Activated CD4-positive, alpha-beta T cell treated with anti-CD3 and anti-CD28 coated beads, Interleukin-2, amount 50 U/mL, for 16 hours (primary cell): ENCODE results near the gene GADL1.
A peak's percentile ranks its signal among the peaks of the same experiment; 100 is the strongest.

Experiments
- DNase-seq: peaks from one replicate; pipeline ENCODE4 v3.0.0-alpha.2; 2020

Gene GADL1

DNA sequence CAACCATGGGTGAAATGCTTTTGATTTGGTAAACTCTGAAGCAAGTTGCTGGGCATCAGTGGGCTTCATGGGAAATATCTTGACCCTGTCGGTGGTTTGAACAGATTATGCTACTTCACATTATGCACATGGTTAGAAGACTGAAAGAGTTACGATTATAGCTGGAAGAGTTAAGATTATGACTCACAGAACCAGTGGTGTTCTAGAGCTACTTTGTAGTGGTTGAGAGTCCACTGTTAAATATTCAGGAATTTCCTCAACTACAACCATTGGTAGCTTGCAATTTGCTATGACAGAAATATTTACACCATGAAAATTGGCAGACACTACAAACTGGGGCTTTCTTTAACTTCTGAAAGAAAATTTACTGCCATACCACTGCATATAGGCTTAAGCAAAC lies 99.3 kb downstream of the GADL1 start:
- DNase-seq = no peak

GRCh38 chr3:30793740-30794139 lies 100.7 kb downstream of the GADL1 start:
- DNase-seq = no peak

- no peak for DNase-seq
Observed at GRCh38 chr3:30790150-30790549, 104.3 kb downstream of the GADL1 start.

- no peak for DNase-seq
Observed at GRCh38 chr3:30786365-30786764, 108.1 kb downstream of the GADL1 start.

DNA sequence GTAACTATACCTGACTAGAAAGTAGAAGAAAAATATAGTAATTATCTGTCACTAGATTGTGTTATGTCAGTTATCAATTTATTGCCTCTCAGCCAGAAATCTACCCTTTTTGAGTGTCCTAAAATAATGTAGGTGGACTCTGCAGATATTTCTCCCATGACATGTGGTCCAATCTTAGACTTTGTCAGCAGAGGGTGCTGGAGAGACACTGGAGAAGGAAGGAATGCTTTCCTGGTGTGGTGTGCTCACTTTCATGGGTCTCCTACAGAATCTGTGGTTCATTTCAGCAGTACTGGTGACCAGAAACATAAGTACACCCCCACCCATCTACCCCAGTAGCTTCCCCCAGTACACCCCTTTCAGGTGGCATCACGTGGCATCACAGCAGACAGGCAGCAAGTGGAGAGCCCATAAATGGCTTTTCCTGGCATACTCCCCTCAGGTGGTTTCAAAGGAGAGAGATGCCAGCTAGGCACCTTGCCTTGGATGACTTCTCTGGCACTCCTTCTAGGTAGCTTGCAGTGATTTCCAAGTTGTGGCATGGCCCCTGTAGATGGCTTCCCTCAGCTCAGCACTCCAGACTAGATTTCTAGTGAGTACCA lies 114.7 kb downstream of the GADL1 start:
- DNase-seq = peak; percentile 18

DNA sequence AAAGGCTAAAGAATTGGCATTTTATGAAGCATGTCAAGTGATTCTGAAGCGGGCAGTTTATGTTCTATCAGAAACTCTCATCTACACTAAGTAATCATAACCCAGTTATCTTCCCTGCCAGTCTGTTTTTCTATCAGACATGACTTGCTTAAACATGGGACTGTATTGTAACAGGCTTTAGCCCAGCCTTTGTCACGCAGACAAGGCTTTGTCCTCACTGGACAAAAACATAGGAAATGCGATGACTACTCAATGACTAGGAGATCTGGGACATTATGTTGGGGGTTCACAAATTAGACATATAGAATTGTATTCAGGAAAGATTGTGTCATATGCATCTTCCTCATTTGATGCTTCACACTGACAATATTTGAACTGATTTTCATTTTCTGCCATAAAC lies 115.5 kb downstream of the GADL1 start:
- no peak for DNase-seq

- no peak for DNase-seq
Observed at GRCh38 chr3:30777426-30778113, 116.9 kb downstream of the GADL1 start.

- no peak for DNase-seq
Observed at GRCh38 chr3:30776186-30776815, 118.2 kb downstream of the GADL1 start.

GRCh38 chr3:30775040-30775439 lies 119.4 kb downstream of the GADL1 start:
- no peak for DNase-seq

DNA sequence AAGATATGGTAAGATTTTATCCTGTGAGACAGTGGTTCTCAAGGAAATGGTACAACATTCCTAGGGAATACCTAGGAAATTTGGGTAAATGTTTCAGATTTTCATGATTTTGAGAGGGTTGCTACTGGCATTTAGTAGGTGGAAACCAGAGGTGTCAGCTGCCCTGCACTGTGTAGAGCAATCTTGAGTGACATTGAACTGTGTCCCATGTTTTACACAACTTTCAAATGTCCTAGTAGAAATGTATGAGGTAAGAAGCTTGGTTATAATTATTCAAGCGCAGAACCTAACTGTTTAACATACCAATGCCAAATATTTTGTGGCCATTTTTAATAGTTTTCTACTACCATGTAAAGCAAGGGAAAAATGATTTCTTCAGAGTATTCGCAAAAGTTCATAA lies 120.4 kb downstream of the GADL1 start:
- DNase-seq = no peak

- no peak for DNase-seq
Observed at GRCh38 chr3:30770387-30770786, 124.1 kb downstream of the GADL1 start.

DNA sequence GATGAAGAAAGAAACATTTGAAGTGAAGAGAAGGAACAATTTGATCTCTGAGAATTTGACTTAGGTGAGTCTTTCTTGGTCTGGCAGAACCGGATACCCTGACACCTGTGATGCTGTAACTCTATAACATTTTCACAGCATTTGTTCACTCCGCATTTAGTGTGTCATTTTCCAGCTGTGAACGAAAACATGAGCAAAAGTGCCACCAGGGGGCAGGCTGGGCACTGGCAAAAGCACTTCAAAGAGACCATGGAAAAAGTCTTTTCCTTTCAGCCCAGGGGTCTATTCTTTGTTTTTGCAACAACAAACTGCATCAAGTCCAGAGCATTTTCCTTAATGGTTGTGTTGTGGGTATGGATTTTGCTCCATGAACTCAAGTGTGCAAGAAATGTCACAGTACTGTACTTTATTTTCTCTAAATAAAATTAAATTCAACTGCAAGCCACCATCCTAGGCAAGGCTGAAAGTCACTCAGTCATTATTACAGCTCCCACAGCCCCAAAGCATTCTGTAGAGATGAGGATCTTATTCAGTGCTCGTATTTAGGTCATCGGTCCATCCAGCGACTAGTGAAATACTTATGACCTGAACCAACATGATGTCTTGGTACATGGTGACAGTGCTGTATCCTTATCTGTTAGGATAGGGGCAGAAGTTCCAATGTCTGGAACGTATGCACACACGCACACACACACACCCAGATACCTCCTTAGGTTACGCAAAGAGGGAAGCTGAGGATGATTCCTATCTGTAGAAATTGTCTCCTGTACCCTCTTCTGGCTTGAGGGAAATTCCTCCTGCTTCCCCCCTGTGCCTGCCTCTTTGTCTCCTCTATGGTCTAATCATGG lies 125.5 kb downstream of the GADL1 start:
- peak; percentile 60 for DNase-seq

DNA sequence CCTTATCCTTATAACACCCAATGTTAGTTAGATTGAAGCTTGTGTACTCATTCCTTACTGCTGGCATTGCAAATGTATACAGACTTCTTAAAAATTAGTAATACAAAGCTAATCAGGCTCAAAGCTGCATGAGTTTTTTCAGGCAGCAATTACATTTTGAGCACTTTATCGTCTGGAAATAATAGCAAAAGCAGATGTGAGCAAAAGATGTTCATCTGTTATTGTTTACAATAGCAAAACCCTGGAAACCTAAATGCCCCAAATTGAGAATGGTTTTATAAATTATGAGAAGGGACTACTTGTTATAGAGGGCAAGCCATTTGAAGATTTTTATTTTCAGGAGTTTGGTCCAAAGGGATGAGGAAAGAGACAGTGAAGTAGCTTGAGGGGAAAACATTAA lies 126.4 kb downstream of the GADL1 start:
- DNase-seq = no peak

GRCh38 chr3:30766522-30766921 lies 127.9 kb downstream of the GADL1 start:
- no peak for DNase-seq

DNA sequence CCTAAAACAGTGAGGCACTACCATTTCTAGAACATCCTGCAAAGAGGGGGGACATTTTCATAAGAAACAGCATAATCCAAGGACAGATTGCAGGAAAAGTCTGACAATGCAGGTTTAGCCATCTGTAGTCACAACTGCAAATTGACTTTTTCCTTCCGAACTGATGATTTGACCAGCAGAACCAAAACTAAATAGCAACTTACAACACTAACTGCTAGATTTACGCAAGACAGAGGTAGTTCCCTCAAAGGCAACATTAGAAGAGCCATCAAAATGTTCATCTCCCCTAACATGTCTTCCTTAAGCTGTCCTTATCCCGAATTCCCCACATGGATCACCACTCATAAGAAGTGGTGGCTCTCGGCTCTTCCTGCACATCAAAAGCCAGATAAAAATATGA lies 129.6 kb downstream of the GADL1 start:
- no peak for DNase-seq

GRCh38 chr3:30764281-30764680 lies 130.2 kb downstream of the GADL1 start:
- no peak for DNase-seq

DNA sequence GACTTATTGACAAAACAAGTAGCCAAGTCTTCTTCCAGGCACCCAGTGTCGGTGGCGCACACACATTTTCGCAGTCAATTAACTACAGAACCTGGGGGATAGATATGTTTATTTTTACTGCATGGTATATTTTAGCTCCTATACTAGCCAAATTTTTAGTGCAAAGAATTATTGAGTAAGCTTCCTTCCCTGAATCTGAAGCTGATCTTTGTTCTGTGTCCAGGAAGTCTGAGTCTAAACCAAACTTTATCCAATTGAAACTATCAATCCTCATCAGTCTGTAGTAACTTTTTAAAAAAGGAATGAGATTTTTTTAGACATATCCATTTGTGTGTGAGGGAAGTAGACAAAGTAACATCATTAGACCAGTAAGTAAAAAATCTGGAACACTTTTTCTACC lies 133.1 kb downstream of the GADL1 start:
- no peak for DNase-seq

GRCh38 chr3:30760737-30761136 lies 133.7 kb downstream of the GADL1 start:
- DNase-seq = no peak

DNA sequence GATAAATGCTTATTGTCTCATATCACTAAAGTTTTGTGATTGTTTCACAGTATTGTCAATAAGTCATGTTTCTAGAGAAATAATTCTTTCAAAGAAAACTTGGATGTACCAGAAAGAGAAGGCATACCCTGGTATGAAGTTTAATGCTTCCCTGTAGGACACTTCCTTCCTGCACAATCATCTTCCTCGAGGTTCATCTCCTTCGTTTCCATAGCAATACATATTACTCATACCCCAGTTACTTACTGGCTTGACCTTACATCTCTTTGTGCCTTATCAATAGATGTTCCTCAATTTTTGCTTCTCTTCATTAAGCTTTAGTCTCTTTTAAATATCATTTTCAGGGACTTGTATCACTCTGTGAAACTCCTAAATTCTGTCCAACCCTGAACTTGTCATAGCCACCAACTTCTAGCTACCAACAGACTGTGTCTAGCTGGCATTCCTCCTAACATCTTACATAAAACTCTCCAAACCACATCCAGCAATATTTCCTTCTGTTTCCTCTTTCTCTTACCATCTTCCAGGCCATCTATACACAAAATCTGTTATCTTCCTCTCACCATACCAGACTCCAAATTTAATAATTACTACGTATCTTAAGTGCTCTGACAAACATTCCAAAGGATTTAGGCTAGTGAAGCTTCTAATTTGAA lies 134.3 kb downstream of the GADL1 start:
- no peak for DNase-seq

DNA sequence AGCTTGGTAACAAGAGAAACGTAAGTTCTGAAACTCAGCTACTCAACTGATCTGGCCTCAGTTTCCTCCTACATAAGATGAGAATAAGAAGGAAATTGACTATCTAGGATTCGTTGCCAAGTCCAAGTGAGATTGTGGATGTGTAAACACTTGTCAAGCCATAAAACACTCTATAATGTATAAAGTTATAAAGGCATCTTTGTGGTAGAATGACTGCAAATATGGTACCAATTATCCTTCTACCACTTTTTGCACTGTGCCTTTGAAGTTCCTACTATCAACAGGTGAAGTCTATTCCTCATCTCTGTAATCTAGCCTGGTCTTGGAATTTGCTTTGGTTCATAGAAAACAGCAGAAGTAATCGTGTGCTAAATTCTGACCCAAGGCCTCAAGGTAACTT lies 138.2 kb downstream of the GADL1 start:
- no peak for DNase-seq

GRCh38 chr3:30754426-30754825 lies 140.0 kb downstream of the GADL1 start:
- DNase-seq = no peak

DNA sequence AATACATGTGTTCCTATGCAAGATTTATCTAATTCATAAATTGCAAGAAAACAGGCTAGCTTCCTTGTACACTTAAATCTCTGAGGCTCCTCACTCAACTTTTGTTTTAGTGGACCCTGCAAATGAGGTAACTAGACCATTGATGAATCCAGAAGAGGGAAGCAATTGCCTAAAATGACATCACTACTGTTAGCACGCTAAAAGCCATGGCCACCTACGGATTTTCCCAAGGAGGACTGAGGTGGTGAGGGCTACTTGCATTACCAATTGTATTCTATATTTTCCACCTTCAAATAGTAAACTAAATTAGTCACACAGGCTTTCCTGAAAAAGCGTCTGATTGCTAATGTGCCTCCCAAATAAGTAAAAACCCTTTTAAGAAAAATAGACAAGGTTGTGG lies 140.7 kb downstream of the GADL1 start:
- no peak for DNase-seq

DNA sequence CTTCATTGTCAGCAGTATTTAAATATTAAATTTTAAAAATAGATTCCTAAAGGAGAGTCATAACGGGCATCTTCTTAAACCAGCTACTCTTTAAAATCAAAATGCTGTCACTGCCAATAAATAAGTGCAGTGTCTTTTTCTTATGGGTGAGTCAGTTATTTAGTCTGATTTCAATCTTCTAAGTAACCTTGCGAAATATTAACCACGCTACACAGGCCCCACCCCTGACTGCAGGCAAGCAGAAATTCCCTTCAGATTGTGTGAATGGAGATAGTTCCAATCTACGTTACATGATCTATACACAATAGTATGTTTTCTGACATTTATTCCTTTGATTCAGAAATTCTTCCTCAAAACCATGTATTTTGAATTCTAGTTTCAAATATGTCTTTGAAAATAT lies 141.5 kb downstream of the GADL1 start:
- peak; percentile 24 for DNase-seq
